ENCODE data around the gene CDC42EP3.

The CDC42EP3 gene

GRCh38 chr2:37645362-37645761, 26.1 kb downstream of the CDC42EP3 start:
- Histone ChIP-seq H3K9me2 (replicated peaks; ENCODE audit: insufficient read depth, low read length) (no peaks in the 10 kb centered on the region), H4K20me1 (ENCODE audit: insufficient read depth, low read length) (no peaks in the 10 kb centered on the region), H3K4me2 (ENCODE audit: low read depth, low read length) (peak overlapping the region; percentile 44; the same call in 1 of the 2 replicates), H3K9me3 (replicated peaks; ENCODE audit: insufficient read depth, low read length) (no peaks in the 10 kb centered on the region), H3K36me3 (replicated peaks; ENCODE audit: insufficient read depth, low read length) (peaks cover 4% of the 10 kb centered on the region; the same call in 1 of the 2 replicates), H3K4me3 (ENCODE audit: low read length) (no peak overlapping the region), H3K4me1 (ENCODE audit: low read length) (peaks cover 33% of the 10 kb centered on the region), H3K9ac (ENCODE audit: low read length) (peak overlapping the region; percentile 8; the same call in 1 of the 2 replicates), H3F3A (ENCODE audit: insufficient read depth, low read length) (peaks cover 16% of the 10 kb centered on the region), H2AFZ (ENCODE audit: low read length) (no peak overlapping the region), H3K27ac (ENCODE audit: low read length) (peak overlapping the region; percentile 78; the same call in 1 of the 2 replicates), H3K27me3 (replicated peaks; ENCODE audit: insufficient read depth, low read length) (no peaks in the 10 kb centered on the region), H3K79me2 (ENCODE audit: low read length) (peaks cover 78% of the 10 kb centered on the region)
- TF ChIP-seq EZH2phosphoT487 (IDR thresholded peaks at IDR 0.05; ENCODE audit: low read length) (no peak), EZH2 (optimal IDR thresholded peaks at IDR 0.05; ENCODE audit: low read depth, low read length) (no peak), CTCF (IDR thresholded peaks at IDR 0.05; ENCODE audit: low read length) (no peak)
- DNase-seq, result peak; percentile 71

DNA sequence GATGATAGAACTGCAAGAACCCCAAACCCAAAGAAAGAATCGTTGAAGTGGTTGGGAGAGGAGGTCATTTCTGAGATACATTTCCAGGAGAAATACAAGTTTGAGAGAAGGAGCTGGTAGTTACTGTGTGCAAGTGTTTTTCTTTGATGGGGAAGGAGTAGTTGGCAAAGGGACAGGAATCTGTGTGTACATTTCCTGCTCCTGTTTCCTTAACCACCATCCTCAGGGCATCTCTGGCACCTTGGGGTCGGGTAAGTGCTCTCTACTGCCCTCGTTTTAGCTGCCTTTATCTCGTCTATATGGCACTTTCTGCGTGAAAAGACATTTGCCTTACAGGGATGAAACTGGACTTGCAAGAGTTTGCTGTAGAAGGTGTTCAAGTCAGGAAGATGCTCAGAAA, 27.3 kb downstream of the CDC42EP3 start:
- Histone ChIP-seq H3K4me1 (ENCODE audit: low read length) (peaks cover 33% of the 10 kb centered on the region), H2AFZ (ENCODE audit: low read length) (no peak overlapping the region), H3K9me3 (replicated peaks; ENCODE audit: insufficient read depth, low read length) (no peaks in the 10 kb centered on the region), H3K36me3 (replicated peaks; ENCODE audit: insufficient read depth, low read length) (peaks cover 4% of the 10 kb centered on the region; the same call in 1 of the 2 replicates), H3F3A (ENCODE audit: insufficient read depth, low read length) (peaks cover 16% of the 10 kb centered on the region), H3K4me2 (ENCODE audit: low read depth, low read length) (no peak overlapping the region), H3K9me2 (replicated peaks; ENCODE audit: insufficient read depth, low read length) (no peaks in the 10 kb centered on the region), H4K20me1 (ENCODE audit: insufficient read depth, low read length) (no peaks in the 10 kb centered on the region), H3K27ac (ENCODE audit: low read length) (no peak overlapping the region), H3K9ac (ENCODE audit: low read length) (no peak overlapping the region), H3K4me3 (ENCODE audit: low read length) (no peak overlapping the region), H3K27me3 (replicated peaks; ENCODE audit: insufficient read depth, low read length) (no peaks in the 10 kb centered on the region), H3K79me2 (ENCODE audit: low read length) (peaks cover 66% of the 10 kb centered on the region)
- TF ChIP-seq CTCF (IDR thresholded peaks at IDR 0.05; ENCODE audit: low read length) (no peak), EZH2 (optimal IDR thresholded peaks at IDR 0.05; ENCODE audit: low read depth, low read length) (no peak), EZH2phosphoT487 (IDR thresholded peaks at IDR 0.05; ENCODE audit: low read length) (no peak)
- DNase-seq, result no peak

GRCh38 chr2:37643730-37644078, 27.7 kb downstream of the CDC42EP3 start:
- Histone ChIP-seq H3K27me3 (replicated peaks; ENCODE audit: insufficient read depth, low read length) (no peaks in the 10 kb centered on the region), H4K20me1 (ENCODE audit: insufficient read depth, low read length) (no peaks in the 10 kb centered on the region), H3K79me2 (ENCODE audit: low read length) (peaks cover 61% of the 10 kb centered on the region), H3K9me2 (replicated peaks; ENCODE audit: insufficient read depth, low read length) (no peaks in the 10 kb centered on the region), H3F3A (ENCODE audit: insufficient read depth, low read length) (peaks cover 16% of the 10 kb centered on the region), H3K27ac (ENCODE audit: low read length) (no peak overlapping the region), H3K4me2 (ENCODE audit: low read depth, low read length) (no peak overlapping the region), H2AFZ (ENCODE audit: low read length) (no peak overlapping the region), H3K4me3 (ENCODE audit: low read length) (no peak overlapping the region), H3K36me3 (replicated peaks; ENCODE audit: insufficient read depth, low read length) (peaks cover 4% of the 10 kb centered on the region; the same call in 1 of the 2 replicates), H3K9ac (ENCODE audit: low read length) (no peak overlapping the region), H3K9me3 (replicated peaks; ENCODE audit: insufficient read depth, low read length) (no peaks in the 10 kb centered on the region), H3K4me1 (ENCODE audit: low read length) (peaks cover 31% of the 10 kb centered on the region)
- DNase-seq, result no peak
- TF ChIP-seq CTCF (IDR thresholded peaks at IDR 0.05; ENCODE audit: low read length), result no peak
- no peak for TF ChIP-seq EZH2phosphoT487 (IDR thresholded peaks at IDR 0.05; ENCODE audit: low read length)
- TF ChIP-seq EZH2 (optimal IDR thresholded peaks at IDR 0.05; ENCODE audit: low read depth, low read length), result no peak

All from MM.1S (cell line).